ENCODE results near the gene P2RX7.

DNA sequence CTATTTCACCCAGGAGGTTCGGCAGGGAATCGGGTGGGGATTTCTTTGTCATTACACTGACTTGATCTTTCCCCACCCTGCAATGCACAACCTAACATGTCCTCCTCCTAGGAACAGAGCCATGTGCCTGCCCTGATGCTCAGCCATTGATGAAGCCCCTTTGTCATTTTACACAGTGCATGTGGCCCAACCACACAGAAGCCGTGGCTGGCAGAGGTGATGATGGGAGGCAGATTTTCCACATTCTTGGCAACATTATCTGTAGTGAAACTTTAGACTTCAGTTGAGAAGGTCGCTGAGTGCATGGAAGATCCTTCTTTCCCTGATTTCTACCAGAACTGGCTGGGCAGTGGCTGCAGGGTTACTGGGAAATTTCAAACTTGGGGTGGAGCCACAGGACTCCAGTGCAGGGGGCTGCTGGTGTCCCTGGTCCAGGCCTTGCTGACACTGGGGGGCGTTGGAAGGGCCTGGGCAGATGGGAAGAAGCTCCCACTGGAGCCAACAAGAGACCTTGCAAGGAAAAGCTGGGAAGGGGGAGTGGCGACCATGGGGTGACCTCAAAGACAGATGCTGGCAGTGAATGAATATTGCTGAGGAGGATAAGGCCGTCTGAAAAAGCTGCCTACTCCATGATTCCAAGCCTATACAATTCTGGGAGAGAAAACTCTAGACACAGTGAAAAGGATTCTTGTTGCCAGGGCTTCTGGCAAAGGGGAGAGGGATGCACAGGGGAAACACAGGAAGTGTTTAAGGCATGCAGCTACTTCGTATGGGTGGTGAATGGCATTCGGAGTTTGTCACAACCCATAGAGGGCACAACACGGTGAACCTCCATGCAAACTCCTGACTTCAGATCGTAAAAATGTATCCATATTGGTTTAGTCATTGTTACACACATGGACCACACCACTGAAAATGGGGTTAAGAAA, 41.8 kb upstream of the P2RX7 start:
- TF ChIP-seq, protein P1, sequence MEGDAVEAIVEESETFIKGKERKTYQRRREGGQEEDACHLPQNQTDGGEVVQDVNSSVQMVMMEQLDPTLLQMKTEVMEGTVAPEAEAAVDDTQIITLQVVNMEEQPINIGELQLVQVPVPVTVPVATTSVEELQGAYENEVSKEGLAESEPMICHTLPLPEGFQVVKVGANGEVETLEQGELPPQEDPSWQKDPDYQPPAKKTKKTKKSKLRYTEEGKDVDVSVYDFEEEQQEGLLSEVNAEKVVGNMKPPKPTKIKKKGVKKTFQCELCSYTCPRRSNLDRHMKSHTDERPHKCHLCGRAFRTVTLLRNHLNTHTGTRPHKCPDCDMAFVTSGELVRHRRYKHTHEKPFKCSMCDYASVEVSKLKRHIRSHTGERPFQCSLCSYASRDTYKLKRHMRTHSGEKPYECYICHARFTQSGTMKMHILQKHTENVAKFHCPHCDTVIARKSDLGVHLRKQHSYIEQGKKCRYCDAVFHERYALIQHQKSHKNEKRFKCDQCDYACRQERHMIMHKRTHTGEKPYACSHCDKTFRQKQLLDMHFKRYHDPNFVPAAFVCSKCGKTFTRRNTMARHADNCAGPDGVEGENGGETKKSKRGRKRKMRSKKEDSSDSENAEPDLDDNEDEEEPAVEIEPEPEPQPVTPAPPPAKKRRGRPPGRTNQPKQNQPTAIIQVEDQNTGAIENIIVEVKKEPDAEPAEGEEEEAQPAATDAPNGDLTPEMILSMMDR (IDR thresholded peaks at IDR 0.05) = no peak
- TF ChIP-seq POLR2A (IDR thresholded peaks at IDR 0.05) = no peak
